ENCODE measurements around the gene NFIX. TPM values are rescaled to one million over a fixed set of nuclear protein-coding genes. Genes with fewer than 3 reads are reported as not detected.

Gene NFIX
- total RNA-seq, 4 donors from 2014 or later: 31.9 to 128 (median 105) TPM

DNA sequence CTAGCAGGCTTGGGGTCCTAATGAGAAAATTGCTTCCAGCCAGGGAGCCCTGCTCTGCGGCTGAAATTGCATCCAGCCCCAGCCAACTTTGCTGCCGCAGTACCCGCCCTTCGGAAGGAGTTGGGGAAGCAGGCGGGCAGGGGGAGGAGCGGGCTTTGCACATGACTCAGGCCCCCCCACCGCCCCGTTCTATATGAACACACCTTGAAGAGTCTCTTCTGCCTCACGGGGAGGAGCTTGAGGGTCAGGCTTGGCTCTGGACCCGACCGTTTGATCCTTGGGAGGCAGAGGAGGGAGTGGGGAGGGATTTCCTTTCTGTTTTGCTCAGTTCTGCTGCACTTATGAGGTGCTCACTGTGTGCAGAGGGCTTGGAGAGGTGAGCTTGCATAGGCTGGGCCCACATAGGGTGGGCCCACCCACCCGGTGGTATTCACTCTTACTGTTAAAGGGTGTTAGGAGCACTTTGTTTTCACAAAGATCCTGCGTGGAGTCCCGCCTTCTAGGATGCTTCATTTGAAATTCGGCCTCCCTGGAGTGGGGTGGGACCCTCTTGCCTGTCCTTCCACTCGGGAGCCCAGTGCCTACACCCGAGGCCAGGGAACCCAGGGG, 60.9 kb downstream of the NFIX start:
- in situ Hi-C loops (cut with MboI; ENCODE audit: low sequenced_read_pairs in 4 of 4): no loop called here
- DNase-seq: no peak
- intact Hi-C loops (cut with DNase I; ENCODE audit: low total_unique reads): no loop called here

DNA sequence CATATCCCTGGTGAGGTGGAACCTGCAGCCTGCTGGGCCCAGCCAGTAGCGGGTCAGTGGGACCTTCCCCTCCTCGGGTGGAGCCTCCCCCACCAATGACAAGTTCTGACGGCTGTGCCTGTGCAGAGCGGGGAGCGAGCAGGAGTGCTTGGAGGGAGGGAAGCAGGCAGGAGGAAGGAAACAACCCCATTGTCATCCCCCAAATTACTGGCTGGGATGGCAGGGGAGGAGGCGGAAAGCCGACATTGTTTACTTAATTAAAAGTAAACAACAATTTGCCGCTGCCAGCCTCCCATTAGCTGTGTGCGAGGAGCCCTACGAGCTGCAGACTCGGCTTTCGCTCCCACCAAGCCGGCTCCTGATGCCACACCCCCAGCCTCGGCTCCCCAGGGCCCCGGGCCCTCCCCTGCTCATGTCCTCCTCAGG, 61.9 kb downstream of the NFIX start:
- no peaks in the 10 kb centered on the region for H3K36me3 ChIP-seq
- H3K27ac ChIP-seq: peak overlapping the region; percentile 92 to 100 (median 96)
- no peaks in the 10 kb centered on the region for H3K27me3 ChIP-seq
- H3K4me1 ChIP-seq: peaks cover 97 to 98% of the 10 kb centered on the region in 2 donors
- intact Hi-C loops (cut with DNase I; ENCODE audit: low total_unique reads) (no loop called here), in situ Hi-C loops (cut with MboI; ENCODE audit: low sequenced_read_pairs in 4 of 4) (no loop called here)
- DNase-seq: no peak
- TF ChIP-seq, protein P1, sequence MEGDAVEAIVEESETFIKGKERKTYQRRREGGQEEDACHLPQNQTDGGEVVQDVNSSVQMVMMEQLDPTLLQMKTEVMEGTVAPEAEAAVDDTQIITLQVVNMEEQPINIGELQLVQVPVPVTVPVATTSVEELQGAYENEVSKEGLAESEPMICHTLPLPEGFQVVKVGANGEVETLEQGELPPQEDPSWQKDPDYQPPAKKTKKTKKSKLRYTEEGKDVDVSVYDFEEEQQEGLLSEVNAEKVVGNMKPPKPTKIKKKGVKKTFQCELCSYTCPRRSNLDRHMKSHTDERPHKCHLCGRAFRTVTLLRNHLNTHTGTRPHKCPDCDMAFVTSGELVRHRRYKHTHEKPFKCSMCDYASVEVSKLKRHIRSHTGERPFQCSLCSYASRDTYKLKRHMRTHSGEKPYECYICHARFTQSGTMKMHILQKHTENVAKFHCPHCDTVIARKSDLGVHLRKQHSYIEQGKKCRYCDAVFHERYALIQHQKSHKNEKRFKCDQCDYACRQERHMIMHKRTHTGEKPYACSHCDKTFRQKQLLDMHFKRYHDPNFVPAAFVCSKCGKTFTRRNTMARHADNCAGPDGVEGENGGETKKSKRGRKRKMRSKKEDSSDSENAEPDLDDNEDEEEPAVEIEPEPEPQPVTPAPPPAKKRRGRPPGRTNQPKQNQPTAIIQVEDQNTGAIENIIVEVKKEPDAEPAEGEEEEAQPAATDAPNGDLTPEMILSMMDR (IDR thresholded peaks at IDR 0.05 in 4 of 5, conservative IDR thresholded peaks at IDR 0.05 in 1 of 5): no peak
- no peak for TF ChIP-seq POLR2A (IDR thresholded peaks at IDR 0.05)
- no peak overlapping the region for H3K4me3 ChIP-seq
- no peaks in the 10 kb centered on the region for H3K9me3 ChIP-seq
- ATAC-seq: no peak

More for the DNA sequence above, 60.9 kb downstream of the NFIX start:
- peaks cover 98% of the 10 kb centered on the region in 2 donors for H3K4me1 ChIP-seq
- TF ChIP-seq POLR2A (IDR thresholded peaks at IDR 0.05): no peak
- TF ChIP-seq, protein P1 (IDR thresholded peaks at IDR 0.05 in 4 of 5, conservative IDR thresholded peaks at IDR 0.05 in 1 of 5): no peak
- H3K27me3 ChIP-seq: no peaks in the 10 kb centered on the region
- H3K4me3 ChIP-seq: peak overlapping the region; percentile 21 to 39 (median 30)
- no peak for ATAC-seq
- H3K9me3 ChIP-seq: no peaks in the 10 kb centered on the region
- H3K36me3 ChIP-seq: no peaks in the 10 kb centered on the region
- H3K27ac ChIP-seq: peak overlapping the region; percentile 92 to 100 (median 96)

DNA sequence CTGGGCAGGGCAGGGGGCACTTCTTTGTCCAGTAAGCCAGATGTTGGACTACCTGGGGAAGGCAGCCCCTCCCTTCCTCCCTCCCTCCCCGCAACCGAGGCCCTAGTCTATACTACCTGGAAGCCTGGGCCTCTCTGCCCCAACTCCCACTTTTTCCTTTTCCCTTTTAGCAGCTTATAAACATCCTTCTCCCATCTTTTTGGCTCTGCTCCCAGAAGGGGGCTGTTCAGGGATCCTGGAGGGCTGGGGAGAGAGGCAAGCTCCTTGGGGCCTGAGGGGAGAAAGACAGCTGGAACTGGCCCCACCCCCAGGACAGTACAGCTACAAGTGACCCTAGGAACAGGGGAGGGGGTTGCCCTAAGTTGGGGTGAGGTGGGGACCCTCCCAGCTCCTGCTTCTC, 62.5 kb downstream of the NFIX start:
- no peaks in the 10 kb centered on the region for H3K36me3 ChIP-seq
- H3K4me3 ChIP-seq: no peak overlapping the region
- TF ChIP-seq, protein P1 (IDR thresholded peaks at IDR 0.05 in 4 of 5, conservative IDR thresholded peaks at IDR 0.05 in 1 of 5): no peak
- no peak for TF ChIP-seq POLR2A (IDR thresholded peaks at IDR 0.05)
- intact Hi-C loops (cut with DNase I; ENCODE audit: low total_unique reads) (no loop called here), in situ Hi-C loops (cut with MboI; ENCODE audit: low sequenced_read_pairs in 4 of 4) (no loop called here)
- H3K27ac ChIP-seq: peak overlapping the region; percentile 92 to 100 (median 96)
- peaks cover 97 to 98% of the 10 kb centered on the region in 2 donors for H3K4me1 ChIP-seq
- ATAC-seq: no peak
- H3K27me3 ChIP-seq: no peaks in the 10 kb centered on the region
- H3K9me3 ChIP-seq: no peaks in the 10 kb centered on the region
- DNase-seq: no peak

DNA sequence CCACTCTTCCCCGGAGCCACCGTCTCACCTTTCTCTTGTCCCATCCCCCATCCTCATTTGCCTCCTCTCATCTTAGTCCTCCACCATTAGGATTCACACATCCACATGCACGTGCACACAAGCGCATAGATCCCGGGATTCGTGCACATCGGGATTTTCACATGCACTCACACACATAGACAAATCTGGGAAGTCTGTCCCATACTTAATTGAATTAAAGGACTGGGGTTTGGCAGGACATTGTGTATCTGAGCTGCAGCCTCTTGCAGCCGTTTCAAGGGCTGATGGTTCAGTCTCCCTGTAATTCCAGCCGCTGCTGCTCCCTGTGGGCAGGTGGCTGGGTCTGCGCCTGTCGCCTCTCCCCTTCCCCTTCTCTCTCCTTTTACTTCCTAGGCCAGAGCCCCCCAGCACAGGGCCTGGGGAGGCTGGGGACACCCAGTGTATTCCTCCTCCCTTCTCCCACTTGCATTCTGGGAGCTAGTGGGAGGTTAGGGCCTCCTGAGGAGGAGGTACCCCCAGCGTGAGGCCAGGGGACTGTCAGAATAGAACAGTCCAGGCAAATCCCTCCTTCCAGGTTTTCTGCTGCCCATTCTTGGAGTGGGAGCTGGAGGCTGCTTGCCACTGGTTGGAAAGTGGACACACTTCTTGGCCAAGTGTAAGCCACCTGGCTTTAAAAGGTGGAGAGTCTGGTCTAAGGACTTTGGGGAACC, 63.8 kb downstream of the NFIX start:
- intact Hi-C loops (cut with DNase I; ENCODE audit: low total_unique reads): no loop called here
- peak; percentile 55 to 64 for DNase-seq
- no peaks in the 10 kb centered on the region for H3K36me3 ChIP-seq
- in situ Hi-C loops (cut with MboI; ENCODE audit: low sequenced_read_pairs in 4 of 4): no loop called here
- peaks cover 95 to 96% of the 10 kb centered on the region in 2 donors for H3K4me1 ChIP-seq
- peak overlapping the region; percentile 92 to 100 (median 96) for H3K27ac ChIP-seq
- TF ChIP-seq, protein P1 (IDR thresholded peaks at IDR 0.05 in 4 of 5, conservative IDR thresholded peaks at IDR 0.05 in 1 of 5): no peak
- TF ChIP-seq POLR2A (IDR thresholded peaks at IDR 0.05): no peak
- no peaks in the 10 kb centered on the region for H3K9me3 ChIP-seq
- no peak overlapping the region for H3K4me3 ChIP-seq
- no peaks in the 10 kb centered on the region for H3K27me3 ChIP-seq
- ATAC-seq: peak; percentile 15 to 46

Measured in gastrocnemius medialis (tissue), 4 donors.